ENCODE measurements around the gene FOXN3. TPM values are rescaled to one million over a fixed set of nuclear protein-coding genes. Genes with fewer than 3 reads are reported as not detected.
"Not testable (repeated sequence)": the region's sequence is repeated elsewhere in the genome, so short reads cannot be mapped to it uniquely, and the experiment has no call there.

The FOXN3 gene
- polyA plus RNA-seq, 2 of the 4 experiments (the other 2 are of a cell fraction): 6.0 to 6.4 TPM

GRCh38 chr14:89294872-89295271 lies 122.2 kb downstream of the FOXN3 start:
- Histone ChIP-seq H3K4me3 (no peak overlapping the region), H3K4me1 (no peaks in the 10 kb centered on the region), H3K9me3 (no peaks in the 10 kb centered on the region), H3K4me2 (no peak overlapping the region), H3K27ac (no peak overlapping the region)
- FAIRE-seq: no peak
- 56% methylated on average over 6 of the region's 6 CpGs for WGBS (ENCODE audit: missing lambda C conversion rate)
- ChIA-PET POLR2A (no interaction called here), CTCF (no interaction called here)
- ATAC-seq: no peak
- no peak for TF ChIP-seq CBX8 (IDR thresholded peaks at IDR 0.05)
- no peak for DNase-seq (ENCODE audit: low read depth in 1 of 2, low spot score in 1 of 2)

GRCh38 chr14:89294469-89294868 lies 122.6 kb downstream of the FOXN3 start:
- 75% methylated on average over 4 of the region's 4 CpGs for WGBS (ENCODE audit: missing lambda C conversion rate)
- DNase-seq (ENCODE audit: low read depth in 1 of 2, low spot score in 1 of 2); H3K4me1 ChIP-seq; H3K9me3 ChIP-seq; H3K4me3 ChIP-seq; FAIRE-seq; CTCF ChIA-PET; POLR2A ChIA-PET; H3K4me2 ChIP-seq; H3K27ac ChIP-seq; ATAC-seq: not testable (repeated sequence)

GRCh38 chr14:89294060-89294459 lies 123.0 kb downstream of the FOXN3 start:
- no peaks in the 10 kb centered on the region for H3K9me3 ChIP-seq
- FAIRE-seq (no peak), DNase-seq (ENCODE audit: low read depth in 1 of 2, low spot score in 1 of 2) (no peak), ATAC-seq (no peak)
- no peak overlapping the region for H3K4me3 ChIP-seq
- ChIA-PET CTCF (no interaction called here), POLR2A (no interaction called here)
- no peak overlapping the region for H3K4me2 ChIP-seq
- no peak overlapping the region for H3K27ac ChIP-seq
- H3K4me1 ChIP-seq: no peaks in the 10 kb centered on the region
- no peak for TF ChIP-seq HES2 (IDR thresholded peaks at IDR 0.05)
- TF ChIP-seq ELK1 (IDR thresholded peaks at IDR 0.05; ENCODE audit: low read depth, low read length): no peak
- no peak for TF ChIP-seq KDM5A (IDR thresholded peaks at IDR 0.05)
- no peak for TF ChIP-seq SMC3 (IDR thresholded peaks at IDR 0.05)
- no peak for TF ChIP-seq ZNF302 (CRISPR knock-in tag; IDR thresholded peaks at IDR 0.05)
- no peak for TF ChIP-seq CHD4 (IDR thresholded peaks at IDR 0.05; ENCODE audit: borderline replicate concordance)
- TF ChIP-seq EHMT2 (IDR thresholded peaks at IDR 0.05; ENCODE audit: low read depth): no peak
- no peak for TF ChIP-seq JUN (IDR thresholded peaks at IDR 0.05)
- no peak for TF ChIP-seq RCOR1 (IDR thresholded peaks at IDR 0.05; ENCODE audit: low read depth, low read length)
- TF ChIP-seq FOSL2 (IDR thresholded peaks at IDR 0.05): no peak
- TF ChIP-seq FOSL2 (CRISPR knock-in tag; IDR thresholded peaks at IDR 0.05): no peak
- TF ChIP-seq PBX3 (IDR thresholded peaks at IDR 0.05): no peak
- TF ChIP-seq BHLHE40 (IDR thresholded peaks at IDR 0.05; ENCODE audit: low read depth, low read length): no peak
- TF ChIP-seq POLR2A (IDR thresholded peaks at IDR 0.05; ENCODE audit: low read length): no peak
- no peak for TF ChIP-seq MAFK (IDR thresholded peaks at IDR 0.05; ENCODE audit: partially characterized antibody)
- TF ChIP-seq FOSB (CRISPR knock-in tag; IDR thresholded peaks at IDR 0.05): no peak
- no peak for TF ChIP-seq HEYL (CRISPR knock-in tag; IDR thresholded peaks at IDR 0.05)
- no peak for TF ChIP-seq CHD2 (IDR thresholded peaks at IDR 0.05; ENCODE audit: low read length, partially characterized antibody)
- 67% methylated on average over 7 of the region's 7 CpGs for WGBS (ENCODE audit: missing lambda C conversion rate)

GRCh38 chr14:89293314-89293916 lies 123.6 kb downstream of the FOXN3 start:
- TF ChIP-seq ELK1 (IDR thresholded peaks at IDR 0.05; ENCODE audit: low read depth, low read length): no peak
- TF ChIP-seq NFE2L2 (conservative IDR thresholded peaks at IDR 0.05; ENCODE audit: low read length): no peak
- TF ChIP-seq JUN (IDR thresholded peaks at IDR 0.05): no peak
- TF ChIP-seq SREBF2 (IDR thresholded peaks at IDR 0.05): no peak
- TF ChIP-seq EP300 (IDR thresholded peaks at IDR 0.05): no peak
- WGBS (ENCODE audit: missing lambda C conversion rate): 57% methylated on average over 6 of the region's 6 CpGs
- Histone ChIP-seq H3K4me3 (no peak overlapping the region), H3K9me3 (no peaks in the 10 kb centered on the region), H3K27ac (no peak overlapping the region), H3K4me2 (no peak overlapping the region), H3K4me1 (no peaks in the 10 kb centered on the region)
- no peak for ATAC-seq
- POLR2A ChIA-PET: no interaction called here
- no peak for DNase-seq (ENCODE audit: low read depth in 1 of 2, low spot score in 1 of 2)
- no peak for FAIRE-seq
- CTCF ChIA-PET: no interaction called here
